Adrenal gland (tissue), 5 donors: ENCODE results near the gene TSPAN4.

ENCODE experiments used
- CTCF ChIP-seq, 6 experiments: fragments of 450-650 bp in 4 of 6; fragments of 200-600 bp in 2 of 6; sonication (generic) in 1 of 6; IDR thresholded peaks; 1 replicate in 5 of 6; 2 replicates in 1 of 6; pipeline versions ENCODE4 v1.5.1 to v1.8.0; 2016 to 2021; ENCODE audit warnings: antibody characterized with exemption in 6 of 6, mild to moderate bottlenecking in 2 of 6, moderate library complexity in 1 of 6
- POLR2A ChIP-seq, 2 donors: fragments of 450-650 bp; IDR thresholded peaks; one replicate each; pipeline ENCODE4 v1.6.1; 2017; ENCODE audit warnings: antibody characterized with exemption in 2 of 2, mild to moderate bottlenecking in 2 of 2, moderate library complexity in 1 of 2
- donor health status: DM: no; HTN: no; CAD: no.

DNA sequence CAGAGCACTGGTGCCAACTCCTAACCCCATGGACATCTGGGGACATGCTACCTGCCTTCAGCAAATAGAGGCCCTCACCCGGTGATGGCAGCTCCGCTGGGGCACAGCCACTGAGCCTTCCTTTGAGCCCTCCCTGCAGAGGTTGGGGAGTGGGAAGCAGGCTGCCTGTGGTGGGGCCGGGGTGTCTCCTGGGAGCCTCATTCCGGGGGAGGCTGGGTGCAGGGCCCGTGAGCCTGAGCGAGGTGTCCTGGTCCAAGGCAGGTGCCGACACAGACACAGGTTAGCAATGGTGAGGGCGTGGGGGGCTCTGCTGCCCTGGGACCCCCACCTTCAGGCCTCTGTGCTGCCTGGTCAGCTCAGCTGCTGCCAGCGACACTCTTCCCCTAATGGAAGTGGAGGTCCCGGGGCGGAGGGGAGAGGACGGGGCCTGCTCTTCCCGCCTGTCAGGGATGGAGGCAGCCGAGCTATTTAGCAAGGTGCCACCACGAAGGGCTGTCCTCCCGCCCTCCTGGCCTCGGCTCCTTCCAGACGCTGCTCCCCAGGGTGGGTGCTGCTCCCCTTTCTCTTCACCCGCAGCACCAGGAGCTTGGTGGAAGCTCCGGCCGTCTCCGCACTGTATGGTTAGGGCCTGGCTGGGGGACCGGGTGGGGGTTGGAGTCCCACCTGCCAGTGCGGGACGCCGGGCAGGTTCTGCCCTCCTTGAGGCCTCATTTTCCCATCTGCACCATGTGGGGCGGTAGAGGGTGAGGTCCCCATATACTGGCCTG lies 11.2 kb downstream of the TSPAN4 start:
- TF ChIP-seq POLR2A (IDR thresholded peaks at IDR 0.05) (no peak), CTCF (IDR thresholded peaks at IDR 0.05) (no peak)
